K562 (cell line): ENCODE results near the gene B3GALT5. TPM values are rescaled to one million over a fixed set of nuclear protein-coding genes. Genes with fewer than 3 reads are reported as not detected.

Experiments used
- ATAC-seq: fragments of 200-7000 bp; cut with Tn5 transposase; 3 replicates; pipeline ENCODE4 v1.9.1; 2020; ENCODE audit warnings: moderate library complexity
- BruUV-seq: library from RNA; stranded (reverse); fragments of 400-500 nt; replicated peaks from 2 replicates; lab custom pipeline; 2021; lab: Mats Ljungman, UMichigan
- CTCF ChIA-PET: fragments of 300-600 bp; formaldehyde crosslinking; extraction: SDS; loops from one replicate; lab custom pipeline; 2021; ENCODE audit warnings: low intra/inter-chr PET ratio; lab: Yijun Ruan, JAX
- POLR2A ChIA-PET: fragments of 300-600, 350-650 bp; sonication (Branson Sonifier 250); formaldehyde crosslinking; extraction: SDS; loops from one replicate; lab custom pipeline; 2021; ENCODE audit warnings: antibody characterized with exemption, inconsistent platforms; lab: Yijun Ruan, JAX
- DNase-seq, 4 experiments: peaks; one replicate each; pipeline versions ENCODE4 v3.0.0 to v3.0.0-alpha.2; 2011 to 2018; ENCODE audit warnings: low spot score in 3 of 4, mixed read lengths in 3 of 4; ENCODE audit errors: extremely low read depth in 1 of 4
- FAIRE-seq: peaks from 2 replicates; lab custom pipeline; 2011; peaks lifted over from hg19 to GRCh38; lab: Jason Lieb, UNC
- H2AFZ ChIP-seq: 2 replicates; pipeline ENCODE4 v1.6.0; 2011; ENCODE audit warnings: low read depth, low read length, control low read depth, inconsistent platforms
- H3K27ac ChIP-seq: fragments of 200-600 bp; 3 replicates; pipeline ENCODE4 v1.8.0; 2011; ENCODE audit warnings: low read depth, mild to moderate bottlenecking, control low read depth, inconsistent platforms, low read length, moderate library complexity, mixed read lengths; ENCODE audit errors: extremely low read depth
- H3K27me3 ChIP-seq, 2 experiments: fragments of 300-600 bp in 1 of 2; 2 replicates in 1 of 2; 3 replicates in 1 of 2; pipeline versions ENCODE4 v1.6.0 to v1.8.0; 2011; ENCODE audit warnings: inconsistent platforms in 2 of 2, low read length in 2 of 2, mild to moderate bottlenecking in 1 of 2, mixed read lengths in 1 of 2, moderate library complexity in 1 of 2; ENCODE audit not compliant: control insufficient read depth in 2 of 2, insufficient read depth in 2 of 2
- H3K36me3 ChIP-seq: fragments of 300-600 bp; 3 replicates; pipeline ENCODE4 v1.8.0; 2011; ENCODE audit warnings: mild to moderate bottlenecking, low read length, inconsistent platforms; ENCODE audit not compliant: control insufficient read depth, insufficient read depth
- H3K4me1 ChIP-seq, 2 experiments: fragments of 200-600 bp in 1 of 2; replicated peaks in 1 of 2; 2 replicates in 1 of 2; 3 replicates in 1 of 2; pipeline versions ENCODE4 v1.5.1 to v1.8.0; 2011; ENCODE audit warnings: inconsistent platforms in 2 of 2, low read length in 2 of 2, mild to moderate bottlenecking in 1 of 2, mixed read lengths in 1 of 2, moderate library complexity in 1 of 2; ENCODE audit not compliant: control insufficient read depth in 2 of 2, insufficient read depth in 2 of 2
- H3K4me2 ChIP-seq: 2 replicates; pipeline ENCODE4 v1.6.1; 2011; ENCODE audit warnings: low read length, control low read depth, inconsistent platforms, mixed read lengths; ENCODE audit not compliant: insufficient read depth
- H3K4me3 ChIP-seq: fragments of 200-600 bp; sonication (generic), shearing (Covaris generic); 2 replicates; pipeline ENCODE4 v1.5.1; 2016; ENCODE audit warnings: control low read depth, inconsistent platforms
- H3K79me2 ChIP-seq: fragments of 200-600 bp; 3 replicates; pipeline ENCODE4 v1.8.0; 2011; ENCODE audit warnings: low read length, inconsistent platforms; ENCODE audit not compliant: control insufficient read depth, insufficient read depth
- H3K9ac ChIP-seq, 2 experiments: 2 replicates each; pipeline versions ENCODE4 v1.6.0 to v1.6.1; 2011; ENCODE audit warnings: low read depth in 2 of 2, low read length in 2 of 2, control low read depth in 1 of 2, inconsistent platforms in 1 of 2, mild to moderate bottlenecking in 1 of 2, mixed read lengths in 1 of 2; ENCODE audit not compliant: insufficient read depth in 1 of 2
- H3K9me1 ChIP-seq: one replicate; pipeline ENCODE4 v1.6.0; 2011; ENCODE audit warnings: inconsistent platforms, mild to moderate bottlenecking, low read length, moderate library complexity; ENCODE audit not compliant: control insufficient read depth, insufficient read depth
- H3K9me3 ChIP-seq: replicated peaks from 2 replicates; pipeline ENCODE4 v1.5.1; 2011; ENCODE audit warnings: low read depth, low read length, inconsistent platforms; ENCODE audit not compliant: control insufficient read depth, insufficient read depth
- H4K20me1 ChIP-seq: replicated peaks from 2 replicates; pipeline ENCODE4 v1.6.1; 2011; ENCODE audit warnings: low read length, inconsistent platforms, mixed read lengths; ENCODE audit not compliant: control insufficient read depth, insufficient read depth
- ATF1 ChIP-seq, 2 experiments: fragments of 450-650 bp in 1 of 2; IDR thresholded peaks; 2 replicates each; pipeline ENCODE4 v1.6.1; 2016; ENCODE audit warnings: missing compliant biosample characterization in 1 of 2, missing genetic modification characterization in 1 of 2
- ETV5 ChIP-seq: sonication (generic); formaldehyde crosslinking; IDR thresholded peaks from 2 replicates; pipeline ENCODE4 v1.4.0; 2020; ENCODE audit warnings: low read depth, mild to moderate bottlenecking, missing genetic modification reagents
- HNRNPLL ChIP-seq: fragments of 200-400 bp; formaldehyde crosslinking; IDR thresholded peaks from 2 replicates; pipeline ENCODE4 v1.6.1; 2017; ENCODE audit warnings: low read length, low read depth, mild to moderate bottlenecking; ENCODE audit not compliant: poor library complexity, severe bottlenecking
- NUFIP1 ChIP-seq: fragments of 450-650 bp; IDR thresholded peaks from 2 replicates; pipeline ENCODE4 v1.6.1; 2018; ENCODE audit not compliant: partially characterized antibody
- RBFOX2 ChIP-seq: fragments of 200-400 bp; formaldehyde crosslinking; IDR thresholded peaks from 2 replicates; pipeline ENCODE4 v1.6.1; 2017; ENCODE audit warnings: low read depth, mild to moderate bottlenecking, low read length, moderate library complexity
- VEZF1 ChIP-seq: fragments of 200-800 bp; sonication (Bioruptor generic); IDR thresholded peaks from 2 replicates; pipeline ENCODE4 v1.6.1; 2017; ENCODE audit warnings: missing genetic modification characterization, missing compliant biosample characterization
- ZNF347 ChIP-seq: fragments of 450-650 bp; formaldehyde crosslinking; IDR thresholded peaks from 2 replicates; pipeline ENCODE4 v1.4.0; 2020; ENCODE audit warnings: low read depth, mild to moderate bottlenecking, moderate library complexity
- WGBS: fragments of 100-300 bp; shearing (Covaris generic); methylation state at CpG from one replicate; pipeline ENCODE4 v1.1.6; 2016; ENCODE audit warnings: low coverage, mixed read lengths; ENCODE audit not compliant: insufficient coverage; ENCODE audit errors: missing lambda C conversion rate; 5-methylcytosine and 5-hydroxymethylcytosine counted together
- in situ Hi-C: fragments of 300-500 bp; cut with MboI; formaldehyde crosslinking; loops from 4 replicates; pipeline ENCODE4 v1.15.0; 2018; ENCODE audit warnings: inconsistent platforms, mixed read lengths
- intact Hi-C: fragments of 100-400 bp; cut with micrococcal nuclease; formaldehyde crosslinking; loops from 2 replicates; pipeline ENCODE4 v1.14.2; 2022
- polyA plus RNA-seq, 8 experiments: library from polyadenylated mRNA; depleted of rRNA in 4 of 8; stranded (reverse) in 5 of 8; unstranded in 3 of 8; fragments of >200 nt; fragmentation: Nextera tagmentation in 2 of 8; fragmentation: Illumina TruSeq in 1 of 8; extraction: Ambion mirVana in 2 of 8; extraction: Trizol in 1 of 8; gene quantifications; 2 replicates each; pipeline versions ENCODE4 v1.2.1 to v1.2.3, GENCODE V29; 2011 to 2014; ENCODE audit warnings: inconsistent platforms in 1 of 8, missing spikeins in 1 of 8
- total RNA-seq, 7 experiments: library from RNA; depleted of rRNA in 6 of 7; stranded (reverse); fragments of >200 nt in 6 of 7; fragmentation: Illumina TruSeq in 2 of 7; extraction: Trizol in 2 of 7; gene quantifications; 2 replicates each; pipeline versions ENCODE4 v1.2.1 to v1.2.3, GENCODE V29; 2011 to 2021; ENCODE audit warnings: low replicate concordance in 1 of 7

B3GALT5 gene
- total and polyA plus RNA-seq, 9 of the 15 experiments (the other 6 are each of a cell fraction or from before 2014, with no cell fraction given) = 0.02 TPM; not detected in 8

- Histone ChIP-seq H3K36me3 (no peaks in the 10 kb centered on the region), H3K27me3 (no peaks in the 10 kb centered on the region; a peak in 1 of 5 replicates)
- intact Hi-C loops = no loop called here
Observed at GRCh38 chr21:39688010-39688409, 75.3 kb downstream of the B3GALT5 start.

More at GRCh38 chr21:39688010-39688409, 75.3 kb downstream of the B3GALT5 start:
- 0% methylated on average over 1 of the region's 1 CpG for WGBS
- no peak for ATAC-seq
- POLR2A ChIA-PET = interaction anchor here (1.1 kb wide), 1 partner anchor 9 kb away, joined by 3 read pairs; no protein-coding TSS in a partner anchor
- CTCF ChIA-PET = no interaction called here
- H3K79me2 ChIP-seq = no peaks in the 10 kb centered on the region
- H2AFZ ChIP-seq = no peak overlapping the region
- H3K27ac ChIP-seq = no peak overlapping the region
- no peaks in the 10 kb centered on the region for H3K9me3 ChIP-seq
- no peak for FAIRE-seq
- no peaks in the 10 kb centered on the region for H3K9me1 ChIP-seq
- no peak overlapping the region for H3K4me3 ChIP-seq
- H3K9ac ChIP-seq = no peak overlapping the region
- no peaks in the 10 kb centered on the region for H4K20me1 ChIP-seq
- no peaks in the 10 kb centered on the region for H3K4me1 ChIP-seq
- TF ChIP-seq HNRNPLL (no peak), ETV5 (CRISPR knock-in tag) (no peak), RBFOX2 (no peak), VEZF1 (no peak), ATF1 (CRISPR knock-in tag; IDR thresholded peaks at IDR 0.05) (no peak), ATF1 (tag; IDR thresholded peaks at IDR 0.05) (no peak), NUFIP1 (no peak), ZNF347 (CRISPR knock-in tag) (no peak)
- BruUV-seq = no TSS peak
- no peak for DNase-seq
- no peak overlapping the region for H3K4me2 ChIP-seq
- in situ Hi-C loops = no loop called here
